ENCODE results near the gene SLC44A3.
A peak's percentile ranks its signal among the peaks of the same experiment; 100 is the strongest.

SLC44A3 gene

GRCh38 chr1:94926915-94927404 lies 106.8 kb downstream of the SLC44A3 start, which contains the start of gene CNN3 (continued):
- TF ChIP-seq KLF1 (tag by site-specific recombination; IDR thresholded peaks at IDR 0.05) (peak; percentile 38; the same call in 1 of the 2 replicates), PRDM1 (tag by site-specific recombination; IDR thresholded peaks at IDR 0.05) (no peak), EGR2 (tag by site-specific recombination; IDR thresholded peaks at IDR 0.05; ENCODE audit: low read depth) (peak; percentile 81), ZNF621 (tag by site-specific recombination; IDR thresholded peaks at IDR 0.05) (no peak), BCL11A (tag by site-specific recombination; IDR thresholded peaks at IDR 0.05; ENCODE audit: low read depth) (no peak), ZNF366 (tag by site-specific recombination; conservative IDR thresholded peaks at IDR 0.05) (no peak), SP3 (tag by site-specific recombination; IDR thresholded peaks at IDR 0.05) (peak; percentile 86), ZNF16 (tag by site-specific recombination; IDR thresholded peaks at IDR 0.05; ENCODE audit: low read depth) (no peak), ZXDB (tag by site-specific recombination; IDR thresholded peaks at IDR 0.05) (peak; percentile 71), ZSCAN16 (tag by site-specific recombination; IDR thresholded peaks at IDR 0.05) (no peak), ZNF792 (tag by site-specific recombination; IDR thresholded peaks at IDR 0.05) (no peak), ZNF214 (tag by site-specific recombination; IDR thresholded peaks at IDR 0.05; ENCODE audit: borderline replicate concordance) (no peak), ZNF426 (tag by site-specific recombination; IDR thresholded peaks at IDR 0.05) (no peak), ZNF549 (tag by site-specific recombination; IDR thresholded peaks at IDR 0.05) (no peak), ZNF629 (tag by site-specific recombination; IDR thresholded peaks at IDR 0.05) (peak; percentile 16; the same call in 1 of the 2 replicates), ZNF777 (tag by site-specific recombination; IDR thresholded peaks at IDR 0.05; ENCODE audit: borderline replicate concordance) (no peak), ZBTB21 (tag by site-specific recombination; IDR thresholded peaks at IDR 0.05) (no peak)
- TF ChIP-seq, protein P1, sequence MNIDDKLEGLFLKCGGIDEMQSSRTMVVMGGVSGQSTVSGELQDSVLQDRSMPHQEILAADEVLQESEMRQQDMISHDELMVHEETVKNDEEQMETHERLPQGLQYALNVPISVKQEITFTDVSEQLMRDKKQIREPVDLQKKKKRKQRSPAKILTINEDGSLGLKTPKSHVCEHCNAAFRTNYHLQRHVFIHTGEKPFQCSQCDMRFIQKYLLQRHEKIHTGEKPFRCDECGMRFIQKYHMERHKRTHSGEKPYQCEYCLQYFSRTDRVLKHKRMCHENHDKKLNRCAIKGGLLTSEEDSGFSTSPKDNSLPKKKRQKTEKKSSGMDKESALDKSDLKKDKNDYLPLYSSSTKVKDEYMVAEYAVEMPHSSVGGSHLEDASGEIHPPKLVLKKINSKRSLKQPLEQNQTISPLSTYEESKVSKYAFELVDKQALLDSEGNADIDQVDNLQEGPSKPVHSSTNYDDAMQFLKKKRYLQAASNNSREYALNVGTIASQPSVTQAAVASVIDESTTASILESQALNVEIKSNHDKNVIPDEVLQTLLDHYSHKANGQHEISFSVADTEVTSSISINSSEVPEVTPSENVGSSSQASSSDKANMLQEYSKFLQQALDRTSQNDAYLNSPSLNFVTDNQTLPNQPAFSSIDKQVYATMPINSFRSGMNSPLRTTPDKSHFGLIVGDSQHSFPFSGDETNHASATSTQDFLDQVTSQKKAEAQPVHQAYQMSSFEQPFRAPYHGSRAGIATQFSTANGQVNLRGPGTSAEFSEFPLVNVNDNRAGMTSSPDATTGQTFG (tag by site-specific recombination; IDR thresholded peaks at IDR 0.05; ENCODE audit: borderline replicate concordance): no peak
- TF ChIP-seq, protein P2, sequence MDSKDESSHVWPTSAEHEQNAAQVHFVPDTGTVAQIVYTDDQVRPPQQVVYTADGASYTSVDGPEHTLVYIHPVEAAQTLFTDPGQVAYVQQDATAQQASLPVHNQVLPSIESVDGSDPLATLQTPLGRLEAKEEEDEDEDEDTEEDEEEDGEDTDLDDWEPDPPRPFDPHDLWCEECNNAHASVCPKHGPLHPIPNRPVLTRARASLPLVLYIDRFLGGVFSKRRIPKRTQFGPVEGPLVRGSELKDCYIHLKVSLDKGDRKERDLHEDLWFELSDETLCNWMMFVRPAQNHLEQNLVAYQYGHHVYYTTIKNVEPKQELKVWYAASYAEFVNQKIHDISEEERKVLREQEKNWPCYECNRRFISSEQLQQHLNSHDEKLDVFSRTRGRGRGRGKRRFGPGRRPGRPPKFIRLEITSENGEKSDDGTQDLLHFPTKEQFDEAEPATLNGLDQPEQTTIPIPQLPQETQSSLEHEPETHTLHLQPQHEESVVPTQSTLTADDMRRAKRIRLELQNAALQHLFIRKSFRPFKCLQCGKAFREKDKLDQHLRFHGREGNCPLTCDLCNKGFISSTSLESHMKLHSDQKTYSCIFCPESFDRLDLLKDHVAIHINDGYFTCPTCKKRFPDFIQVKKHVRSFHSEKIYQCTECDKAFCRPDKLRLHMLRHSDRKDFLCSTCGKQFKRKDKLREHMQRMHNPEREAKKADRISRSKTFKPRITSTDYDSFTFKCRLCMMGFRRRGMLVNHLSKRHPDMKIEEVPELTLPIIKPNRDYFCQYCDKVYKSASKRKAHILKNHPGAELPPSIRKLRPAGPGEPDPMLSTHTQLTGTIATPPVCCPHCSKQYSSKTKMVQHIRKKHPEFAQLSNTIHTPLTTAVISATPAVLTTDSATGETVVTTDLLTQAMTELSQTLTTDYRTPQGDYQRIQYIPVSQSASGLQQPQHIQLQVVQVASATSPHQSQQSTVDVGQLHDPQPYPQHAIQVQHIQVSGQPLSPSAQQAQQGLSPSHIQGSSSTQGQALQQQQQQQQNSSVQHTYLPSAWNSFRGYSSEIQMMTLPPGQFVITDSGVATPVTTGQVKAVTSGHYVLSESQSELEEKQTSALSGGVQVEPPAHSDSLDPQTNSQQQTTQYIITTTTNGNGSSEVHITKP (tag by site-specific recombination; IDR thresholded peaks at IDR 0.05): peak; percentile 6; the same call in 1 of the 2 replicates
- TF ChIP-seq, protein P3, sequence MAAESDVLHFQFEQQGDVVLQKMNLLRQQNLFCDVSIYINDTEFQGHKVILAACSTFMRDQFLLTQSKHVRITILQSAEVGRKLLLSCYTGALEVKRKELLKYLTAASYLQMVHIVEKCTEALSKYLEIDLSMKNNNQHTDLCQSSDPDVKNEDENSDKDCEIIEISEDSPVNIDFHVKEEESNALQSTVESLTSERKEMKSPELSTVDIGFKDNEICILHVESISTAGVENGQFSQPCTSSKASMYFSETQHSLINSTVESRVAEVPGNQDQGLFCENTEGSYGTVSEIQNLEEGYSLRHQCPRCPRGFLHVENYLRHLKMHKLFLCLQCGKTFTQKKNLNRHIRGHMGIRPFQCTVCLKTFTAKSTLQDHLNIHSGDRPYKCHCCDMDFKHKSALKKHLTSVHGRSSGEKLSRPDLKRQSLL (tag by site-specific recombination; IDR thresholded peaks at IDR 0.05): peak; percentile 82
- TF ChIP-seq, protein P4, sequence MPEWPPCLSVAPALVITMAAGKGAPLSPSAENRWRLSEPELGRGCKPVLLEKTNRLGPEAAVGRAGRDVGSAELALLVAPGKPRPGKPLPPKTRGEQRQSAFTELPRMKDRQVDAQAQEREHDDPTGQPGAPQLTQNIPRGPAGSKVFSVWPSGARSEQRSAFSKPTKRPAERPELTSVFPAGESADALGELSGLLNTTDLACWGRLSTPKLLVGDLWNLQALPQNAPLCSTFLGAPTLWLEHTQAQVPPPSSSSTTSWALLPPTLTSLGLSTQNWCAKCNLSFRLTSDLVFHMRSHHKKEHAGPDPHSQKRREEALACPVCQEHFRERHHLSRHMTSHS (tag by site-specific recombination; IDR thresholded peaks at IDR 0.05): 0 out of 2 replicates have a peak, but pooled peaks have one; percentile 3
